Gastroesophageal sphincter (tissue), 4 donors: ENCODE measurements around the gene HOMEZ. TPM values are rescaled to one million over a fixed set of nuclear protein-coding genes. Genes with fewer than 3 reads are reported as not detected.

ENCODE experiments used
- ATAC-seq: fragments of 150-250 bp; one replicate; pipeline ENCODE4 v1.9.1; 2016; ENCODE audit warnings: mild to moderate bottlenecking, moderate library complexity
- H3K27ac ChIP-seq, 4 donors: fragments of 200-600 bp; sonication (generic) in 3 of 4; 1 replicate in 3 of 4; 2 replicates in 1 of 4; pipeline ENCODE4 v1.5.1; 2016 to 2019
- H3K27me3 ChIP-seq: fragments of 200-600 bp; sonication (generic); one replicate; pipeline ENCODE4 v1.5.1; 2019
- H3K36me3 ChIP-seq, 2 donors: fragments of 200-600 bp; sonication (generic); one replicate each; pipeline ENCODE4 v1.5.1; 2019; ENCODE audit warnings: control low read depth in 1 of 2
- H3K4me1 ChIP-seq, 3 donors: fragments of 200-600 bp; sonication (generic); 1 replicate in 2 of 3; 2 replicates in 1 of 3; pipeline ENCODE4 v1.5.1; 2016 to 2019; ENCODE audit warnings: control low read depth in 2 of 3
- H3K4me3 ChIP-seq, 2 donors: fragments of 200-600 bp; sonication (generic); one replicate each; pipeline ENCODE4 v1.5.1; 2019; ENCODE audit warnings: mild to moderate bottlenecking in 1 of 2, moderate library complexity in 1 of 2
- H3K9me3 ChIP-seq, 3 donors: fragments of 200-600 bp; sonication (generic); one replicate each; pipeline ENCODE4 v1.5.1; 2017 to 2019; ENCODE audit warnings: control low read depth in 2 of 3
- CTCF ChIP-seq, 4 experiments: fragments of 200-600 bp in 2 of 4; fragments of 450-650 bp in 2 of 4; sonication (generic) in 1 of 4; IDR thresholded peaks; one replicate each; pipeline ENCODE4 v1.5.1; 2017 to 2019; ENCODE audit warnings: antibody characterized with exemption in 4 of 4, mild to moderate bottlenecking in 2 of 4, moderate library complexity in 2 of 4
- EP300 ChIP-seq: sonication (generic); formaldehyde crosslinking; IDR thresholded peaks from one replicate; pipeline ENCODE4 v1.6.1; 2017; ENCODE audit warnings: antibody characterized with exemption, mild to moderate bottlenecking
- POLR2A ChIP-seq, 2 donors: fragments of 450-650 bp; IDR thresholded peaks; one replicate each; pipeline ENCODE4 v1.6.1; 2017; ENCODE audit warnings: antibody characterized with exemption in 2 of 2, mild to moderate bottlenecking in 2 of 2, moderate library complexity in 1 of 2
- POLR2AphosphoS5 ChIP-seq: sonication (generic); formaldehyde crosslinking; IDR thresholded peaks from one replicate; pipeline ENCODE4 v1.6.1; 2017; ENCODE audit warnings: antibody characterized with exemption
- WGBS, 2 donors: methylation state at CpG; one replicate each; pipeline ENCODE4 v1.1.5; 2018; ENCODE audit warnings: low coverage in 1 of 2; 5-methylcytosine and 5-hydroxymethylcytosine counted together
- total RNA-seq, 4 donors: library from RNA; depleted of rRNA; stranded (reverse); fragments of >200 nt; gene quantifications; one replicate each; pipeline ENCODE4 v1.1.0, GENCODE V29; 2016

Gene HOMEZ
- total RNA-seq, 4 donors from 2014 or later: 7.5 to 11.3 (median 9.4) TPM

- Histone ChIP-seq H3K27ac (no peak overlapping the region), H3K4me1 (peaks cover 4 to 35% (median 11%) of the 10 kb centered on the region in 3 donors), H3K9me3 (no peaks in the 10 kb centered on the region), H3K36me3 (peaks cover 4 to 36% of the 10 kb centered on the region in 2 donors), H3K27me3 (no peaks in the 10 kb centered on the region), H3K4me3 (no peak overlapping the region)
- WGBS, 2 donors: 67% methylated on average over 5 of the region's 7 CpGs; no CpG with 5 or more reads in 1 of the 2 donors
- TF ChIP-seq POLR2AphosphoS5 (no peak), EP300 (no peak), POLR2A (IDR thresholded peaks at IDR 0.05) (no peak), CTCF (IDR thresholded peaks at IDR 0.05) (no peak)
- ATAC-seq: no peak
These were observed 39.1 kb upstream of the HOMEZ start for GRCh38 chr14:23324993-23325392.

GRCh38 chr14:23324455-23324846 is 38.5 kb upstream of the HOMEZ start:
- WGBS, 2 donors: no CpG with 5 or more reads among the region's 2 CpGs
- Histone ChIP-seq H3K36me3 (peaks cover 4 to 36% of the 10 kb centered on the region in 2 donors), H3K27ac (no peak overlapping the region), H3K4me3 (no peak overlapping the region), H3K9me3 (no peaks in the 10 kb centered on the region), H3K4me1 (peaks cover 4 to 36% (median 11%) of the 10 kb centered on the region in 3 donors), H3K27me3 (no peaks in the 10 kb centered on the region)
- TF ChIP-seq EP300 (no peak), POLR2A (IDR thresholded peaks at IDR 0.05) (no peak), POLR2AphosphoS5 (no peak), CTCF (IDR thresholded peaks at IDR 0.05) (no peak)
- ATAC-seq: no peak

GRCh38 chr14:23323838-23324454 is 38.0 kb upstream of the HOMEZ start:
- WGBS, 2 donors: 85 to 93% methylated on average over 2 to 9 of the region's 18 CpGs
- H3K4me1 ChIP-seq: peaks cover 4 to 36% (median 11%) of the 10 kb centered on the region in 3 donors
- TF ChIP-seq POLR2AphosphoS5 (no peak), EP300 (no peak), CTCF (IDR thresholded peaks at IDR 0.05) (no peak), POLR2A (IDR thresholded peaks at IDR 0.05) (no peak)
- H3K9me3 ChIP-seq: no peaks in the 10 kb centered on the region
- ATAC-seq: no peak
- H3K4me3 ChIP-seq: no peak overlapping the region
- H3K36me3 ChIP-seq: peaks cover 4 to 36% of the 10 kb centered on the region in 2 donors
- no peaks in the 10 kb centered on the region for H3K27me3 ChIP-seq
- H3K27ac ChIP-seq: no peak overlapping the region

GRCh38 chr14:23322568-23323517 is 36.9 kb upstream of the HOMEZ start:
- Histone ChIP-seq H3K36me3 (peaks cover 4 to 36% of the 10 kb centered on the region in 2 donors), H3K4me3 (peak overlapping the region; percentile 90 to 98), H3K27me3 (no peaks in the 10 kb centered on the region), H3K9me3 (no peaks in the 10 kb centered on the region), H3K4me1 (peaks cover 4 to 35% (median 11%) of the 10 kb centered on the region in 3 donors), H3K27ac (peak overlapping the region in 2 of 4 donors; percentile 8 to 99)
- WGBS, 2 donors: 27 to 35% methylated on average over 8 to 10 of the region's 10 CpGs
- no peak for ATAC-seq
- TF ChIP-seq EP300: no peak
- TF ChIP-seq POLR2A (IDR thresholded peaks at IDR 0.05): no peak
- TF ChIP-seq POLR2AphosphoS5: no peak
- TF ChIP-seq CTCF (IDR thresholded peaks at IDR 0.05): no peak
